ENCODE results near the gene HCN2.
A peak's percentile ranks its signal among the peaks of the same experiment; 100 is the strongest.
"Not testable (repeated sequence)": the region's sequence is repeated elsewhere in the genome, so short reads cannot be mapped to it uniquely, and the experiment has no call there.

HCN2 gene

GRCh38 chr19:585551-586110 is 4.0 kb upstream of the HCN2 start:
- DNase-seq = no peak

- DNase-seq = peak; percentile 58
Observed at GRCh38 chr19:588093-588740, 1.5 kb upstream of the HCN2 start.

GRCh38 chr19:588741-589692 is 664 bp upstream of the HCN2 start:
- DNase-seq = no peak

GRCh38 chr19:590396-590745 is 690 bp downstream of the HCN2 start:
- no peak for DNase-seq

GRCh38 chr19:590750-591098 is 1.0 kb downstream of the HCN2 start:
- DNase-seq = no peak

GRCh38 chr19:591099-591958 is 1.6 kb downstream of the HCN2 start:
- DNase-seq = no peak

GRCh38 chr19:592101-592500 is 2.4 kb downstream of the HCN2 start:
- DNase-seq = no peak

GRCh38 chr19:593055-593454 is 3.4 kb downstream of the HCN2 start:
- DNase-seq = no peak

- DNase-seq = no peak
Observed at GRCh38 chr19:593505-593904, 3.8 kb downstream of the HCN2 start.

GRCh38 chr19:594265-594870 is 4.7 kb downstream of the HCN2 start:
- DNase-seq = no peak

- DNase-seq = no peak
Observed at GRCh38 chr19:595326-596262, 5.9 kb downstream of the HCN2 start.

GRCh38 chr19:596263-596655 is 6.6 kb downstream of the HCN2 start:
- no peak for DNase-seq

GRCh38 chr19:597406-598315 is 8.0 kb downstream of the HCN2 start:
- DNase-seq = no peak

- DNase-seq = no peak
Observed at GRCh38 chr19:601310-601709, 11.6 kb downstream of the HCN2 start.

GRCh38 chr19:601790-602189 is 12.1 kb downstream of the HCN2 start:
- DNase-seq = no peak

- no peak for DNase-seq
Observed at GRCh38 chr19:602391-603301, 13.0 kb downstream of the HCN2 start.

- not testable (repeated sequence) for DNase-seq
Observed at GRCh38 chr19:603302-603639, 13.6 kb downstream of the HCN2 start.

- DNase-seq = not testable (repeated sequence)
Observed at GRCh38 chr19:603779-604178, 14.1 kb downstream of the HCN2 start.

- no peak for DNase-seq
Observed at GRCh38 chr19:604355-604754, 14.7 kb downstream of the HCN2 start.

Data from activated CD4-positive, alpha-beta T cell treated with anti-CD3 and anti-CD28 coated beads, Interleukin-2, amount 50 U/mL, for 4 hours (primary cell).